Measurements from ENCODE around the gene CCL22.

DNA sequence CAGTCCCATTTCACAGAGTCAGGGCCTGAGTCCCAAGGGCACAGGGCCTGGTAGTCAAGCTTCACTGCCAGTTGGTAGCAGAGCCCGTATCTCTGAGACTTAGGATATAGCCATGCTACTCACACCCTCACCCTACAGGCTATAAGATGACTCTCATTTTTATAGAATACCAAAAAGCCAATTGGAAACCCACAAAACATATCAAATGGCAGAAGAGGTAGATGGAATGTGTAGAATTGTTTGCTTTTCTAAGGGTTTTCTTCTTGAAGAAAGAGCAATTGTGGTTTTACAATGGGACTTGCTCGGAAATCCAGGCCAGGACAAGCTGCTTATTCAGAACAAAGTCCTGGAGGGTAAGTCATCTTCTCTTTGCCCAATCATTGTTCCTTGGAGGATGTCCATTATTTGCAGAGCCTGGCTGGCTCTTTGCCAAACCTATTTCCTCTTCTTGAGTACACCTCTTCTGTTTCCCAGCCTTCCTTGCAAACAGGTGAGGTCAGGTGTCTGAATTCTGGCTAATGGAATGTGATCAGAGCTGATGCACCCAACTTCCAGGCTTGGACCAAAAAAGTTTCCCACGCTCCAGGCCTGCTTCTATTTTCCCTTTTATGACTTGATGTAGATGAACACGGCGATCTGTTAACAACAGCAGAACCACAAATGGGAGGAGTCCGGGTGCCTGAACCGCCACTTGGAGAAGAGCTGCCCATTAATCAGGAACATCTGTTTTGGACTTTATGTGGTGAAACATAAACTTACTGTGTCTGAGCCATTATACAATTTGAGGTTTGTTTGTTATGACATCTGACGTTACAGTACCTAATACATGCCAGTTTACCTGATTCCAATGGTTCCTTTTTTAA, 16.9 kb upstream of the CCL22 start:
- TF ChIP-seq, protein P1, sequence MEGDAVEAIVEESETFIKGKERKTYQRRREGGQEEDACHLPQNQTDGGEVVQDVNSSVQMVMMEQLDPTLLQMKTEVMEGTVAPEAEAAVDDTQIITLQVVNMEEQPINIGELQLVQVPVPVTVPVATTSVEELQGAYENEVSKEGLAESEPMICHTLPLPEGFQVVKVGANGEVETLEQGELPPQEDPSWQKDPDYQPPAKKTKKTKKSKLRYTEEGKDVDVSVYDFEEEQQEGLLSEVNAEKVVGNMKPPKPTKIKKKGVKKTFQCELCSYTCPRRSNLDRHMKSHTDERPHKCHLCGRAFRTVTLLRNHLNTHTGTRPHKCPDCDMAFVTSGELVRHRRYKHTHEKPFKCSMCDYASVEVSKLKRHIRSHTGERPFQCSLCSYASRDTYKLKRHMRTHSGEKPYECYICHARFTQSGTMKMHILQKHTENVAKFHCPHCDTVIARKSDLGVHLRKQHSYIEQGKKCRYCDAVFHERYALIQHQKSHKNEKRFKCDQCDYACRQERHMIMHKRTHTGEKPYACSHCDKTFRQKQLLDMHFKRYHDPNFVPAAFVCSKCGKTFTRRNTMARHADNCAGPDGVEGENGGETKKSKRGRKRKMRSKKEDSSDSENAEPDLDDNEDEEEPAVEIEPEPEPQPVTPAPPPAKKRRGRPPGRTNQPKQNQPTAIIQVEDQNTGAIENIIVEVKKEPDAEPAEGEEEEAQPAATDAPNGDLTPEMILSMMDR (conservative IDR thresholded peaks at IDR 0.05; ENCODE audit: low read length), result no peak
- no peak for TF ChIP-seq EZH2phosphoT487 (IDR thresholded peaks at IDR 0.05; ENCODE audit: borderline replicate concordance)
